HUES64 (cell line): Measurements from ENCODE around the gene CCR9. TPM values are rescaled to one million over a fixed set of nuclear protein-coding genes. Genes with fewer than 3 reads are reported as not detected.
"Not testable (repeated sequence)": the region's sequence is repeated elsewhere in the genome, so short reads cannot be mapped to it uniquely, and the experiment has no call there.

Experiments used
- H3K27ac ChIP-seq: 2 replicates; pipeline ENCODE4 v1.7.0; 2013; ENCODE audit warnings: low read depth, low read length, inconsistent platforms
- H3K27me3 ChIP-seq: 2 replicates; pipeline ENCODE4 v1.6.1; 2013; ENCODE audit warnings: mild to moderate bottlenecking, low read length; ENCODE audit not compliant: insufficient read depth
- H3K36me3 ChIP-seq: 2 replicates; pipeline ENCODE4 v1.6.1; 2013; ENCODE audit warnings: mild to moderate bottlenecking, low read length; ENCODE audit not compliant: insufficient read depth
- H3K4me1 ChIP-seq: 2 replicates; pipeline ENCODE4 v1.6.1; 2013; ENCODE audit warnings: mild to moderate bottlenecking, low read length, moderate library complexity; ENCODE audit not compliant: insufficient read depth
- H3K4me3 ChIP-seq: 2 replicates; pipeline ENCODE4 v1.5.1; 2013; ENCODE audit warnings: mild to moderate bottlenecking, low read length, moderate library complexity
- H3K9ac ChIP-seq: 2 replicates; pipeline ENCODE4 v1.6.1; 2013; ENCODE audit warnings: mild to moderate bottlenecking, low read depth, low read length
- H3K9me3 ChIP-seq: 2 replicates; pipeline ENCODE4 v1.6.1; 2013; ENCODE audit warnings: low read depth, low read length; ENCODE audit not compliant: insufficient read depth
- WGBS: fragments of 150-250, 120-280 bp; methylation state at CpG from one replicate; pipeline ENCODE4 v1.1.7; 2013; ENCODE audit warnings: missing lambda C conversion rate; 5-methylcytosine and 5-hydroxymethylcytosine counted together
- polyA plus RNA-seq, 2 experiments: library from polyadenylated mRNA; stranded (reverse); fragments of 50-300 nt; gene quantifications; one replicate each; pipeline ENCODE4 v1.2.3, GENCODE V29; 2013

Gene CCR9
- not detected for polyA plus RNA-seq (2013, experiment 1 of 2)
- polyA plus RNA-seq (2013, experiment 2 of 2): not detected

- 0 out of 2 replicates have a peak, but pooled peaks cover 3% of the 10 kb centered on the region for H3K27me3 ChIP-seq
- WGBS: 94% methylated on average over 9 of the region's 9 CpGs
- H3K27ac ChIP-seq: no peak within 1 kb of the TSS
- no peak within 1 kb of the TSS for H3K9ac ChIP-seq
- no peak within 1 kb of the TSS for H3K4me3 ChIP-seq
- no peaks in the 10 kb centered on the region for H3K9me3 ChIP-seq
- no peaks in the 10 kb centered on the region for H3K36me3 ChIP-seq
- H3K4me1 ChIP-seq: no peaks in the 10 kb centered on the region
These were observed at the start of gene CCR9 for GRCh38 chr3:45885979-45886705. Gene CCR9, plus strand, starts transcription at chr3:45886543. Its CDS starts 8,391 bp downstream, at chr3:45894934.

- no peaks in the 10 kb centered on the region; the same call in 1 of the 2 replicates for H3K9me3 ChIP-seq
- no peak overlapping the region for H3K9ac ChIP-seq
- peaks cover 18% of the 10 kb centered on the region for H3K27me3 ChIP-seq
- H3K4me1 ChIP-seq: no peaks in the 10 kb centered on the region
- peaks cover 9% of the 10 kb centered on the region for H3K36me3 ChIP-seq
- no peak overlapping the region for H3K27ac ChIP-seq
- no peak overlapping the region for H3K4me3 ChIP-seq
- 89% methylated on average over 1 of the region's 1 CpG for WGBS
These were observed 47.9 kb upstream of the CCR9 start for GRCh38 chr3:45838466-45838865.

GRCh38 chr3:45841420-45841756 lies 45.0 kb upstream of the CCR9 start:
- H3K9me3 ChIP-seq: no peaks in the 10 kb centered on the region; the same call in 1 of the 2 replicates
- peaks cover 47% of the 10 kb centered on the region for H3K27me3 ChIP-seq
- no peaks in the 10 kb centered on the region for H3K36me3 ChIP-seq
- H3K9ac ChIP-seq: peak overlapping the region; percentile 67
- H3K4me1 ChIP-seq: no peaks in the 10 kb centered on the region
- H3K27ac ChIP-seq: no peak overlapping the region
- peak overlapping the region; percentile 73 for H3K4me3 ChIP-seq
- WGBS: 13% methylated on average over 15 of the region's 15 CpGs

- peaks cover 52% of the 10 kb centered on the region for H3K27me3 ChIP-seq
- no peaks in the 10 kb centered on the region for H3K4me1 ChIP-seq
- H3K4me3 ChIP-seq: peak within 1 kb of the TSS; percentile 73
- WGBS: 4% methylated on average over 49 of the region's 49 CpGs
- H3K36me3 ChIP-seq: no peaks in the 10 kb centered on the region
- no peak within 1 kb of the TSS for H3K27ac ChIP-seq
- no peaks in the 10 kb centered on the region; the same call in 1 of the 2 replicates for H3K9me3 ChIP-seq
- peak within 1 kb of the TSS; percentile 67 for H3K9ac ChIP-seq
These were observed 44.4 kb upstream of the CCR9 start, which contains the start of gene LZTFL1 for GRCh38 chr3:45841757-45842491. Gene LZTFL1, minus strand, starts transcription at chr3:45842119. Its CDS starts 128 bp downstream, at chr3:45841991.

- H3K36me3 ChIP-seq: no peaks in the 10 kb centered on the region
- WGBS: 87% methylated on average over 9 of the region's 9 CpGs
- H3K4me1 ChIP-seq: no peaks in the 10 kb centered on the region
- H3K9ac ChIP-seq: no peak overlapping the region
- H3K27me3 ChIP-seq: peaks cover 63% of the 10 kb centered on the region
- H3K27ac ChIP-seq: no peak overlapping the region
- H3K4me3 ChIP-seq: no peak overlapping the region
- no peaks in the 10 kb centered on the region; the same call in 1 of the 2 replicates for H3K9me3 ChIP-seq
These were observed 43.3 kb upstream of the CCR9 start for GRCh38 chr3:45842851-45843625.

GRCh38 chr3:45844616-45845015 lies 41.7 kb upstream of the CCR9 start:
- Histone ChIP-seq H3K27me3 (peaks cover 78% of the 10 kb centered on the region), H3K9me3 (no peaks in the 10 kb centered on the region; the same call in 1 of the 2 replicates), H3K36me3 (no peaks in the 10 kb centered on the region), H3K4me1 (no peaks in the 10 kb centered on the region), H3K4me3 (no peak overlapping the region), H3K9ac (no peak overlapping the region), H3K27ac (no peak overlapping the region)
- no CpG with 5 or more reads among the region's 1 CpG for WGBS

GRCh38 chr3:45848392-45848791 lies 38.0 kb upstream of the CCR9 start:
- Histone ChIP-seq H3K4me1 (no peaks in the 10 kb centered on the region), H3K27ac (no peak overlapping the region), H3K36me3 (no peaks in the 10 kb centered on the region), H3K4me3 (no peak overlapping the region), H3K9me3 (no peaks in the 10 kb centered on the region), H3K27me3 (peaks cover 97% of the 10 kb centered on the region), H3K9ac (no peak overlapping the region)
- 83% methylated on average over 1 of the region's 1 CpG for WGBS

GRCh38 chr3:45852828-45853227 lies 33.5 kb upstream of the CCR9 start:
- H3K27ac ChIP-seq: no peak overlapping the region
- no peaks in the 10 kb centered on the region for H3K4me1 ChIP-seq
- H3K9ac ChIP-seq: no peak overlapping the region
- WGBS: 79% methylated on average over 2 of the region's 2 CpGs
- H3K36me3 ChIP-seq: no peaks in the 10 kb centered on the region
- peaks cover 62% of the 10 kb centered on the region for H3K27me3 ChIP-seq
- H3K9me3 ChIP-seq: no peaks in the 10 kb centered on the region
- no peak overlapping the region for H3K4me3 ChIP-seq

GRCh38 chr3:45856323-45856722 lies 30.0 kb upstream of the CCR9 start:
- H3K4me3 ChIP-seq, H3K9me3 ChIP-seq, H3K27ac ChIP-seq, H3K9ac ChIP-seq, H3K36me3 ChIP-seq, H3K4me1 ChIP-seq: not testable (repeated sequence)
- H3K27me3 ChIP-seq: peaks cover 29% of the 10 kb centered on the region
- WGBS: 94% methylated on average over 1 of the region's 1 CpG

- H3K36me3 ChIP-seq, H3K4me3 ChIP-seq, H3K4me1 ChIP-seq, H3K9ac ChIP-seq, H3K27ac ChIP-seq, H3K9me3 ChIP-seq: not testable (repeated sequence)
- 93% methylated on average over 2 of the region's 2 CpGs for WGBS
- H3K27me3 ChIP-seq: peaks cover 22% of the 10 kb centered on the region
These were observed 29.3 kb upstream of the CCR9 start for GRCh38 chr3:45857024-45857423.
